Left kidney (tissue), 1 donor: Measurements from ENCODE around the gene MED25. TPM values are rescaled to one million over a fixed set of nuclear protein-coding genes. Genes with fewer than 3 reads are reported as not detected.

Experiments used
- polyA plus RNA-seq: library from polyadenylated mRNA; unstranded; fragments of 120-200 nt; gene quantifications from one replicate; pipeline ENCODE4 v1.2.1, GENCODE V29; 2013; ENCODE audit not compliant: insufficient read length

Gene MED25
- polyA plus RNA-seq, 1 donor, result 71.9 TPM

Other genes with a start within 250 kb of the MED25 start
- 61.9 TPM for gene NOSIP, start 237.7 kb upstream of the MED25 start, polyA plus RNA-seq
- gene PRRG2, start 237.0 kb upstream of the MED25 start, polyA plus RNA-seq, result 7.3 TPM
- gene PRR12, start 227.1 kb upstream of the MED25 start, polyA plus RNA-seq, result 20.7 TPM
- gene RRAS, start 178.1 kb upstream of the MED25 start, polyA plus RNA-seq, result 16.2 TPM
- 28.7 TPM for gene SCAF1, start 176.1 kb upstream of the MED25 start, polyA plus RNA-seq
- 53.2 TPM for gene IRF3, start 152.4 kb upstream of the MED25 start, polyA plus RNA-seq
- 20.7 TPM for gene BCL2L12, start 152.4 kb upstream of the MED25 start, polyA plus RNA-seq
- gene PRMT1, start 141.0 kb upstream of the MED25 start, polyA plus RNA-seq, result 202 TPM
- 1.3 TPM for gene ADM5, start 128.7 kb upstream of the MED25 start, polyA plus RNA-seq
- 11.5 TPM for gene CPT1C, start 127.2 kb upstream of the MED25 start, polyA plus RNA-seq
- 0.08 TPM for gene TSKS, start 55.0 kb upstream of the MED25 start, polyA plus RNA-seq
- 52.9 TPM for gene AP2A1, start 51.3 kb upstream of the MED25 start, polyA plus RNA-seq
- 33.9 TPM for gene FUZ, start 5.0 kb upstream of the MED25 start, polyA plus RNA-seq
- gene PTOV1, start 32.9 kb downstream of the MED25 start, polyA plus RNA-seq, result 296 TPM
- 71.5 TPM for gene PNKP, start 49.3 kb downstream of the MED25 start, polyA plus RNA-seq
- gene AKT1S1, start 59.1 kb downstream of the MED25 start, polyA plus RNA-seq, result 26.1 TPM
- gene TBC1D17, start 59.4 kb downstream of the MED25 start, polyA plus RNA-seq, result 39.7 TPM
- gene IL4I1, start 78.6 kb downstream of the MED25 start, polyA plus RNA-seq, result 2.7 TPM
- gene ATF5, start 110.9 kb downstream of the MED25 start, polyA plus RNA-seq, result 20.0 TPM
- gene NUP62, start 111.2 kb downstream of the MED25 start, polyA plus RNA-seq, result 61.9 TPM
- gene SIGLEC11, start 142.9 kb downstream of the MED25 start, polyA plus RNA-seq, result 4.1 TPM
- gene VRK3, start 207.1 kb downstream of the MED25 start, polyA plus RNA-seq, result 48.2 TPM
- 19.1 TPM for gene ZNF473, start 207.7 kb downstream of the MED25 start, polyA plus RNA-seq